HepG2 (cell line): ENCODE results near the gene SPG7.
A peak's percentile ranks its signal among the peaks of the same experiment; 100 is the strongest.

Experiments
- GLI4 ChIP-seq: sonication (generic); formaldehyde crosslinking; IDR thresholded peaks from 2 replicates; pipeline ENCODE4 v1.5.1; 2020; ENCODE audit warnings: missing genetic modification reagents, mild to moderate bottlenecking, moderate library complexity, borderline replicate concordance
- MXI1 ChIP-seq: IDR thresholded peaks from 3 replicates; pipeline ENCODE4 v1.6.1; 2012; ENCODE audit warnings: low read depth, low read length, inconsistent platforms, borderline replicate concordance
- ZNF460 ChIP-seq: sonication (generic); formaldehyde crosslinking; IDR thresholded peaks from 2 replicates; pipeline ENCODE4 v1.5.1; 2020; ENCODE audit warnings: missing genetic modification reagents, mild to moderate bottlenecking, borderline replicate concordance
- TF ChIP-seq, protein P1 (sequence below): sonication (generic); formaldehyde crosslinking; IDR thresholded peaks from 2 replicates; pipeline ENCODE4 v1.5.0; 2020; ENCODE audit warnings: mild to moderate bottlenecking, missing genetic modification reagents, moderate library complexity
- TF ChIP-seq, protein P2 (sequence below), 2 experiments: IDR thresholded peaks; 2 replicates each; pipeline ENCODE4 v1.6.1; 2011 to 2012; ENCODE audit warnings: low read length in 2 of 2, borderline replicate concordance in 1 of 2, low read depth in 1 of 2, mild to moderate bottlenecking in 1 of 2, moderate library complexity in 1 of 2

DNA sequence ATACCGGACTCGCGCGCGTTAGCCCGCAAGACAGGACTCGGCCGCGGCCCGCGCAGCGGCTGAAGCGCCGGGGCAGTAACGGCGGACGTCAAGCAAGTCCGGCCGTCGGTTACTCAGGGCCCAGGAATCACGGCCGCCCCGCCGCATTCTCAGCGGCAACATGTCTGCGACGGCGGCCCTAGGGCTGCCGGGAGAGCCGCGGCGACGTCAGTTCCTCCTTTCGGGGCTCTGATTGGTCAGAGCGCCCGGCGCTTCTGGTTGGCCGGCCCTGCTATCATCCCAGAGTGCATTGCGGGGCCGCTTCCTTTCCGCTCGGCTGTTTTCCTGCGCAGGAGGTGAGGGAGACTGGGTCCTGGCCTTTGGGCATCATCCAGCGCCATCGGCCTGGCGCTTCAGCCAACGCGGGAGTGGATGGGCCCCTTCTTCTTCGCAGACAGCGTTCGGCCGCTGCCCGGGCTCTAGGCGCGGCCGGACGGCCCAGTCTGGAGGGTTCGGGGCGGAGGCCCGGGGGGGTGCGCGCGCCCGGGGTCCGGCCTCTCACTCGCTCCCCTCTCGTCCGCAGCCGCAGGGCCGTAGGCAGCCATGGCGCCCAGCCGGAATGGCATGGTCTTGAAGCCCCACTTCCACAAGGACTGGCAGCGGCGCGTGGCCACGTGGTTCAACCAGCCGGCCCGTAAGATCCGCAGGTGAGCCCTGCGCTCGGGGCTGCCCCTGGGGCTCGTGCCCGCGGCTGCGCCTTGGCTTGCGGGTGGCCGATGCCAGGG lies 52.4 kb downstream of the SPG7 start, which contains the start of gene RPL13:
- TF ChIP-seq, protein P1, sequence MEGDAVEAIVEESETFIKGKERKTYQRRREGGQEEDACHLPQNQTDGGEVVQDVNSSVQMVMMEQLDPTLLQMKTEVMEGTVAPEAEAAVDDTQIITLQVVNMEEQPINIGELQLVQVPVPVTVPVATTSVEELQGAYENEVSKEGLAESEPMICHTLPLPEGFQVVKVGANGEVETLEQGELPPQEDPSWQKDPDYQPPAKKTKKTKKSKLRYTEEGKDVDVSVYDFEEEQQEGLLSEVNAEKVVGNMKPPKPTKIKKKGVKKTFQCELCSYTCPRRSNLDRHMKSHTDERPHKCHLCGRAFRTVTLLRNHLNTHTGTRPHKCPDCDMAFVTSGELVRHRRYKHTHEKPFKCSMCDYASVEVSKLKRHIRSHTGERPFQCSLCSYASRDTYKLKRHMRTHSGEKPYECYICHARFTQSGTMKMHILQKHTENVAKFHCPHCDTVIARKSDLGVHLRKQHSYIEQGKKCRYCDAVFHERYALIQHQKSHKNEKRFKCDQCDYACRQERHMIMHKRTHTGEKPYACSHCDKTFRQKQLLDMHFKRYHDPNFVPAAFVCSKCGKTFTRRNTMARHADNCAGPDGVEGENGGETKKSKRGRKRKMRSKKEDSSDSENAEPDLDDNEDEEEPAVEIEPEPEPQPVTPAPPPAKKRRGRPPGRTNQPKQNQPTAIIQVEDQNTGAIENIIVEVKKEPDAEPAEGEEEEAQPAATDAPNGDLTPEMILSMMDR (CRISPR knock-in tag): 0 out of 2 replicates have a peak, but pooled peaks have one; percentile 39
- TF ChIP-seq, protein P2, sequence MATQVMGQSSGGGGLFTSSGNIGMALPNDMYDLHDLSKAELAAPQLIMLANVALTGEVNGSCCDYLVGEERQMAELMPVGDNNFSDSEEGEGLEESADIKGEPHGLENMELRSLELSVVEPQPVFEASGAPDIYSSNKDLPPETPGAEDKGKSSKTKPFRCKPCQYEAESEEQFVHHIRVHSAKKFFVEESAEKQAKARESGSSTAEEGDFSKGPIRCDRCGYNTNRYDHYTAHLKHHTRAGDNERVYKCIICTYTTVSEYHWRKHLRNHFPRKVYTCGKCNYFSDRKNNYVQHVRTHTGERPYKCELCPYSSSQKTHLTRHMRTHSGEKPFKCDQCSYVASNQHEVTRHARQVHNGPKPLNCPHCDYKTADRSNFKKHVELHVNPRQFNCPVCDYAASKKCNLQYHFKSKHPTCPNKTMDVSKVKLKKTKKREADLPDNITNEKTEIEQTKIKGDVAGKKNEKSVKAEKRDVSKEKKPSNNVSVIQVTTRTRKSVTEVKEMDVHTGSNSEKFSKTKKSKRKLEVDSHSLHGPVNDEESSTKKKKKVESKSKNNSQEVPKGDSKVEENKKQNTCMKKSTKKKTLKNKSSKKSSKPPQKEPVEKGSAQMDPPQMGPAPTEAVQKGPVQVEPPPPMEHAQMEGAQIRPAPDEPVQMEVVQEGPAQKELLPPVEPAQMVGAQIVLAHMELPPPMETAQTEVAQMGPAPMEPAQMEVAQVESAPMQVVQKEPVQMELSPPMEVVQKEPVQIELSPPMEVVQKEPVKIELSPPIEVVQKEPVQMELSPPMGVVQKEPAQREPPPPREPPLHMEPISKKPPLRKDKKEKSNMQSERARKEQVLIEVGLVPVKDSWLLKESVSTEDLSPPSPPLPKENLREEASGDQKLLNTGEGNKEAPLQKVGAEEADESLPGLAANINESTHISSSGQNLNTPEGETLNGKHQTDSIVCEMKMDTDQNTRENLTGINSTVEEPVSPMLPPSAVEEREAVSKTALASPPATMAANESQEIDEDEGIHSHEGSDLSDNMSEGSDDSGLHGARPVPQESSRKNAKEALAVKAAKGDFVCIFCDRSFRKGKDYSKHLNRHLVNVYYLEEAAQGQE (IDR thresholded peaks at IDR 0.05; ENCODE audit: borderline replicate concordance in 1 of 2, low read depth in 1 of 2, low read length in 2 of 2): peak in 1 of 2 experiments; percentile 84; a peak in 3 of 4 replicates
- TF ChIP-seq GLI4 (CRISPR knock-in tag): peak; percentile 82; the same call in 1 of the 2 replicates
- TF ChIP-seq ZNF460: peak; percentile 19; the same call in 1 of the 2 replicates
- peak; percentile 93; the same call in 1 of the 3 replicates for TF ChIP-seq MXI1
